ENCODE measurements around the gene OPALIN.
A peak's percentile ranks its signal among the peaks of the same experiment; 100 is the strongest.

The OPALIN gene

GRCh38 chr10:96374004-96374403 is 15.2 kb upstream of the OPALIN start:
- no peak for DNase-seq

- DNase-seq = no peak
Measured at GRCh38 chr10:96371356-96371755, 12.6 kb upstream of the OPALIN start.

- DNase-seq = peak in 8 of 14 donors; percentile 7 to 48 (median 22)
Measured at GRCh38 chr10:96370584-96371157, 11.9 kb upstream of the OPALIN start.

GRCh38 chr10:96369890-96370583 is 11.2 kb upstream of the OPALIN start:
- DNase-seq = no peak

DNA sequence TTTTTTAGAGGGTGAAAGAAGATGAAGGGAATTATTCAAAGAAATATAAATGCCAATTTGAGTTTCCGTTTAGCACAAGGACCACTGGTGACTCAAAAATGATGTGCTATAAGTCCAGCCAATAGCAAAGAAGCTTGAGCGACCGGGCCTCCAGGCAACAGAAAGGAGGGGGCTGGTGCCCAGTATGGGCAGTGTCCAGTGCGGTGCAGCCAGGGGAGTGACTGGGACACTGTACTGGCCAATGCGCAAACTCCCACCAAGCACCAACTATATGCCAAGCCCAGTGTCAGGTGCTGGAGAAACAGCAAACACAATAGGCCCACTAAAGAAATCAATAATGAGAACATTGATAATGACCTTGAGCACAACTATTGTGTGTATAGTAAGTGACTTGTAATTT is 10.2 kb upstream of the OPALIN start:
- DNase-seq = no peak

GRCh38 chr10:96367470-96367869 is 8.7 kb upstream of the OPALIN start:
- peak in 1 of 14 donors; percentile 52 for DNase-seq

GRCh38 chr10:96366508-96366907 is 7.7 kb upstream of the OPALIN start:
- DNase-seq = no peak

GRCh38 chr10:96365571-96365970 is 6.8 kb upstream of the OPALIN start:
- peak in 3 of 14 donors; percentile 11 to 29 (median 28) for DNase-seq

GRCh38 chr10:96360766-96361165 is 2.0 kb upstream of the OPALIN start:
- DNase-seq = no peak

GRCh38 chr10:96360331-96360730 is 1.5 kb upstream of the OPALIN start:
- no peak for DNase-seq

GRCh38 chr10:96359616-96360015 is 814 bp upstream of the OPALIN start:
- DNase-seq = no peak

DNA sequence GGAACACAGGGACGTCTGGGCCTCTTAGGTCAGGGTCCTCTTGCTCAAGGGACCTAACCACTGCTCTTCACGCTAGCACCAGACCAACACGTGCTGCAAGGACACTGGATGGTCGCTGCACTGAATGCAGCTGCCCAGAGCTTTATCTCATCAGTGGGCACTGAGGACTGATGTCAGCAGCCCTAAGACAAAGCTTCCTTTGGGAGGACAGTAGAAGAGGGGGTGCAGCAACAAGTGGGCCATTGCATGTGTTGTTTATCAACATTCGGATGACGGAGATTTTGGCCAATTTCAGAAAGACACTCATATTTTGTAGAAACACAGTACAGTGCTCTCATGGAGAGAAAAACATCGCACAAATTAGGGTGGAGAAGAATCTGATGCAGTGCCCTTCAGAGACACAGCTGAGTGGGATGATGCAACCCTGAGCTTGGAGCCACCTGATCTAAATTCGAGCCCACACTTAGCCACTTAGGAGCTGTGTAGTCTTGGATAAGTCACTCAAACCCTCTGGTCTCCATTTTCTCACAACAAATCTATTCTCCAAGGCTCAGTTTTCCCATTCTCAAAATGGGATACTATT is 1.7 kb downstream of the OPALIN start:
- DNase-seq = peak in 8 of 14 donors; percentile 15 to 68 (median 52)

DNA sequence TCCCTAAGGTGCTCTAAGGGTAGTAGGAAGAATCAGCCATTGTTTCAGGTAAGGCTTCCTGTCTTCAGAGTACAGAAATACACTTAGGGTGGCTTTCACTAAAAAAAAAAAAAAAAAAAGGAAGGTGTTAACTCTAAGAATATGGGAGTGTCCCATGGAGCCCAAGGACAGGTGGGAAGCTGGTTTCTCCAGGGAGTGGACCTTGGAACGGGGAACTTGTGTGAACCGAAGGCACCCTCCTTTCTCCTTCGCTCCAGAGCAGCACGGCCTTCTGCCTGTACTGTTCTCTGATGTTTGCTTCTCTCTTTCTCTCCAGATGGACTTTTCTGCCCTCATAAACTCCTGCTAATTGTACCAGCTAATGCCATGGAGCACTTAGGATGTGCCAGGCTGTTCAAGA is 6.2 kb downstream of the OPALIN start:
- no peak for DNase-seq

DNA sequence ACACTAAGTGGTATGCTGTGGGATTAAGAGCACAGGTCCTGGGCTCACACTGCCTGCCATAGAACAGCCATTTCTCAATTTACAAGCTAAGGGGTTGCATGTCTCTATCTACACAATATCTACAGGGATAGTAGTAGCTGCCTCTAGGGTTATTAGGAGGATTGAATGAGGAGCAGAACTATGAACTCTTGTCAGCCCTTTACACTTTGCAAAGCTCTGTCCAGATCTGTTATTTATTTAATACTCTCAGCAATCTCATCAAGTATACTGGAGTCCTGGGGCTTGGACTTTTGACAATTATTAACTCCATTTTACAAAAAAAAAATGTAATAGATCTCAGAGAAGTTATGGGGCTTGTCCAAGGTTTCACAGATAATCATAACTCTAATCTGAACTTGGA is 6.8 kb downstream of the OPALIN start:
- no peak for DNase-seq

DNA sequence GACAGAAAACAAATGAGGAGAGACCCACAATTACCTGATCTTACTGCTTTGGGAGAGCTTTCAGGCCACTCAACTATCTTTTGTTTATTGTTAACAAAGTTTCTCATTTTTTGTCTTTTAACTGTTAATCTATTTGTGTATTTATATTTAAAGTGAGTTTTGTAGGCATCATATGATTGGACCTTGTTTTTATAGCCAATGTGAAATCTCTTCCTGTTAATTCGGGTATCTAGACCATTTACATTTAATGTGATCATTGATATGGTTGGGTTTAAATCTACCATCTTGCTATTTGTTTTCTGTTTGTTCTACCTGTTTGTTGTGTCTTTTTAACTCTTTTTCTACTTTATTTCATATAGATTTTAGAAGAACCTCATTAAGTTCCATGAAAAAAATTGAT is 12.5 kb downstream of the OPALIN start:
- DNase-seq = no peak

DNA sequence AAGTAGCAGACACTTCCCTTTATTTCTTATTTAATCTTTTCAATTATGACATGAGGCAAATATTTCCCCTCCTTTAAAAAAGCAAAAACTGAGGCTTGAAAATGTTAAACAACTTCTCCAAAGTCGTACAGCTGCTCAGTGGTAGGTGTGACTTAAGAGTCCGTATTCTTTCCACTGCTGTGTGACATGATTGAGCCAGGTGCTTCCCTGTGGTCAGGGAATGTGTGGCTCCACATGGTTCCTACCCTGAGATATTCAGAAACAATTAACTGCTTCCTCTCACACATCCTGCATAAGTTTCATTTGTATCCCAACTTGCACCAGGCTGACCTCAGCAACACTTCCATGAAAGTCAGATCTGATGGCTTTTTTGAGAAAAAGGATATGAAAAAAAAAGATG is 13.6 kb downstream of the OPALIN start:
- no peak for DNase-seq

DNA sequence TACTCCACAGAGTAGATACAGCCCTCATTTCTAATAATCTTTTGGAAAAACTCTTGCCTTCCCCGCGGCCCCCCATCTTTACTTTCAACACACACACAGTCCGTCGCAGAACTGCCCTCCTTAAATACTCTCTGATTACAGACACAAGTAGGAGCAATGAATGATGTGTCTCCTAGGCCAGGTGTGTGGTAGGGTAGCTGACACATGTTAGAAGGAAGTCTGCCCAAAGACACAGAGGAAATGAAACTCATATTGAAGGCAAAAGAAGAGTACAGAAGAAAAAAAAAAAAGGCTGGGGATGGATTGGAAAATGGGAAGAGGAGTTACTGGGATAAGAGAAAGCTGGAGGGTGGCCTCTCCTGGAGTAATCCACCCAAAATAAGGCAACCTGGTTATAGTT is 14.6 kb downstream of the OPALIN start:
- no peak for DNase-seq

DNA sequence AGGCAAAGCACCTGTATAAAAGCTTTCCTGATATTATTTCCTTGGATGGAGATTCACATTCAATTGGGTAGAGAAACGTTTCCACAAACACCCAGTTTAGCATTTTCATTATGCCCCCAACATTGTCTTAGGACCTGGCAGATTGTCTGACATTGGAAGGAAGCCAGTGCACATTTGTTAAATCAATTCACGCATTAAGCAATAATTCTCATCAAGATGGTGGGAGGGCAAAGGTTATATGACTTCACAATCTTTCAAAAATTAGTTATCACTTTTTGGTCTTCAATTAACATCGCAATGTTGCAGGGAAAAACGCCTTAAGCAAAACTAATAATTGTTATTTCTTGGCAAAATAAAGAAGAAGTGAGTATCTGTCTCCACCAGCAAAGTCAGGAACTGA is 16.4 kb downstream of the OPALIN start:
- DNase-seq = no peak

DNA sequence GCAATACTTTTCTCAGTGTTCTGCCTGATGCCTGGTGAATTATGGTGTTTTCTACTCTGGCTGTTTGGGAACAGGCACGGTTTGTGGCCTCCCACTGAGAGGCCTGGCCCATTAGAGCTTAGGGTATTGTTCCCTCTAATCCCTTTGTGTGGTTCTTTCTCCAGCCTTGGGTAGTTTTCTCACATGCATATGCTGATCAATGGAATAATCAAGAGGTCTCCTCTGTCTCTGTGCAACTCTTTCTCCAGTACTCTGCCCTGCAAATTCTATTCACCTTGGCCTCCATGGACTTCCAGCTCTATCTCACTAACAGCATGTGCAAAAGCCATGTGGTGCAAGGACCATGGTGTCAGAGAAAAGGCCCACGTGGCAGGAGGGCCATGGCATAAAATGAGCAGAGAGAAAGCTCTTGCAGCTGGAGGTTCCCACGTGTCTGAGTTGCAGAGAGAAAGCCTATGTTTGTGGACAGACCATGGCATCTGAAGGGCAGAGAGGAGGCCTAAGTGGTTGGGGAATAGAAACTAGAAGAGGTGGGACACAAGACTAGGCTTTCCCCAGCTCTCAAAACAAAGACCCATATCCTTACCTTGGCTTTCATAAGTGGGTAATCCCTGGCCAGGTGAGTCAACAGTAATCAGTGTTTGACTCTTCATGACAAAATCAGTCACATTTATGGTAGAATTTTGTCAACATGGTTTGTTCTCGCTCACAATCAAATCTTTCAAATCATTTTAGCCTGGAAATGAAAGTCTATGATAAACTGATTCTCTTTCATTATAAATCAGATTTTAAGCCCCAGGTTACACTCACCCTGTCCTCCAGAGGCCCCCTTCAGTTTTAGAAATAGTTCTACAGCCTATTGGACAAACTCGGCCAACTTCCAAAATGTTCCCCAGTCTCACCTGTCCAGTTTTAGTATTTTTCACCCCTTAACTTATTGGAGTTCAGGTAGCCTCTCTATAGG is 17.3 kb downstream of the OPALIN start:
- DNase-seq = no peak

DNA sequence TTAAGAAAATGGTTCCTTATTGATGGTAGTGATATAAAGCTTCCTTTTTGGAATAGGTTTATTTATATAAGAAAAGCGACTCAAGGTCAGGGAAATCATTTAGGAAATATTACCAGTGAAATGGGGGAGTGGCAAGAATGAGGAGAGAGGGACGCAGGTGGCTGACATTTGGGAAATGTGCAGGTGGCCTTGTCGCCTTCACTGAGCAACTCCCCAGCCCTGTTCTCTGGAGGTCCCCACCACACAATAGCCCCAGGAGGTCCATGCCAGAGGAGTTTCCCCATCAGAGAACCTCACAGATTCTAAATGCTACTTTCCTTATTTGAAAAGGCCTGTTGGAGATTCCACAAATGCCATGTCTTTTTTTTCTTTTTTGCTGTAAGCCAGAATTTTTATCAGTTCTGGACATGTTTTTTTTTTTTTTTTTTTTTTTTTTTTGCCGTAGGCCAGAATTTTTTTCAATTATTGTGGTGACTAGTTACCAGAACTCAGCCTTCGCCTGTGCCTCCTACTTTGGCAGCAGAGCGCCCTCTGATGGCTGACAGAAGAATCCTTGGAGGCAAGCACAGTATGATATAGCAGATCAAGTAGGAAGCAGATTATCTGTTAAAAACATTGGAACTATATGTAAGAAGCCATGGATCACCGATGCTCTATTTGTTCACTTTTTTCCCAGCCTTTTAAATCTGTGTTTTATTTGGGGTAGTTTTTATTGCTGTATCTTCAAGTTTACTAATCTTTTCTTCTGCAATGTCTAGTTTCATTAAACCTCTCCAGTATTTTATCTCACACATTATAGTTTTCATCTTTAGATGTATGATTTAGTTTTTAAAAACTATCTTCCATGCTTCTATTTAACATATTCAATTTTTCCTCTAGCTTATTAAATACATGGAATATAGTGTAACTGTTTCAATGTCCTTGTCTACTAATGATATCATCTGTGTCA is 18.6 kb downstream of the OPALIN start:
- peak in 5 of 14 donors; percentile 15 to 46 (median 20) for DNase-seq

DNA sequence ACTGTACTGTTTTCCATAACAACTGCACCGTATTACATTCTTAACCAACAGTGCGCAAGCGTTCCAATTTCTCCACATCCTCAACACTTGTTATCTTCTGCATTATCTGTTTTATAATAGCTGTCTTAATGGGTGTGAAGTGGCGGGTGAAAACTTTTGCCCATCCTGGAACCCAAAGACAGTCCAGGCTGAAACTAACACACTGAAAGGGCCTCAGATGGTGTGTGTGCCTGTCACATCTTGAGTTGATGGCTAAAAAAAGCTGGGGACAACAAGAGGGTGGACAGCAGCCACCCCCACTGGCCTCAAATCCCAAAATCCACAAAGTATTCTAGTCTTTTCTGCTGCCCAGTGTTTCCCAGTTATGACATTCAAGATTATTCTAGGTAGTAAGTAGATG is 19.4 kb downstream of the OPALIN start:
- DNase-seq = no peak
